TTC549 (cell line): Measurements from ENCODE around the gene VCL.
"Not testable (repeated sequence)": the region's sequence is repeated elsewhere in the genome, so short reads cannot be mapped to it uniquely, and the experiment has no call there.

ENCODE experiments used
- FAIRE-seq: peaks from 2 replicates; lab custom pipeline; 2012; peaks lifted over from hg19 to GRCh38; lab: Jason Lieb, UNC

The VCL gene

DNA sequence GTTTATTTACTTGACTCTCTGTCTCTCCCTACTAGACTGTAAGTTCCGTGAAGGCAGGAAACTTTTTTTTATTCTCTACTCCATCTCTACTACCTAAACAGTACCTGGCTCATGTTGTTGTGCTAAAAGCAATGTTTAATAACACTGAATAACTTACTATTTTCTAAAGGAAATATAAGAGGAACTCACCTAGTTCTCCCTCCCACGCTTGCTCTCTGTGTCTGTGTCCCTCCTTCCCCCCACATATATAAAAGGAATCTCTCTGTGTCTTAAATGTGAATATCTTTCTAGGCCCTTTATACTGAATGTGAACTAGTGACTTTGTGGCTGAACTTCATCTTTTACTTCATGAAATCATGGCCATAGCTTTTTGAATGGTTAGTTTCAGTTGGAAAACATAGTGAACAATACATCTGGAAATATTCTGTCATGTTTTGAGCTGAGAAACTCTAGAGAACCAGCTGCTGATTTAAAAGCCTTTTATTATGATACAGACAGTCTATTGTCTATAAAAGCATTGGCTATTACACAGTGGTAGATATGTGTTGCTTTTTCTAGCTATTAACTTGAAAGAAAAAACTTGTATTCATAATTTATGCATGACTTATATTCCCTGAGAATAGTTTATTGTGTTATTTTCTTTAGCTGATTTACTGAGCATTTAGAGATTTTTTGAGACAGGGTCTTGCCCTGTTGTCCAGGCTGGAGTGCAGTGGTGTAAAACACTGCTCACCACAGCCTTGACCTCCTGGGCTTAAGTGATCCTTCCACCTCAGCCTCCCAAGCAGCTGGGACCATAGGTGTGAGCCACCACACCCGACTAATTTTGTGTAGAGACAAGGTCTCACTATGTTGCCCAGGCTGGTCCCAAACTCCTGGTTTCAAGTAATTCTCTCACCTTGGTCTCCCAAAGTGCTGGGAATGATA lies 42.5 kb downstream of the VCL start:
- FAIRE-seq = no peak

DNA sequence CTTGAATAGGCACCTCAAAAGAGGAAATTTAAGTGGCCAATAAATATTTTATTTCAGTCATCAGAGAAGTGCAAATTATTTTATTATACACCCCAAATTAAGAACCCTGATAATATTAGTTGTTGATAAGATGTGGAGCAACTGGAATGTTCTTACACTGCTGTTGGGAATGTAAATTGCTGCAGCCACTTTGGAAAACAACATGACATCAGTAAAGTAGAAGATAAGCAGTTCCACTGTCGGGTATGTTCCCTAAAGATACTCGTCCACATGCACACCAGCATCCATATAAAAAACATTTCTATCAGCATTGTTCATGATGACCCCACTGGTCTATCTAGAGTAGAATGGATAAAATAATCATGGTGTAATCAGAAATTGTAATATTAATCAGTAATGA lies 46.5 kb downstream of the VCL start:
- no peak for FAIRE-seq

DNA sequence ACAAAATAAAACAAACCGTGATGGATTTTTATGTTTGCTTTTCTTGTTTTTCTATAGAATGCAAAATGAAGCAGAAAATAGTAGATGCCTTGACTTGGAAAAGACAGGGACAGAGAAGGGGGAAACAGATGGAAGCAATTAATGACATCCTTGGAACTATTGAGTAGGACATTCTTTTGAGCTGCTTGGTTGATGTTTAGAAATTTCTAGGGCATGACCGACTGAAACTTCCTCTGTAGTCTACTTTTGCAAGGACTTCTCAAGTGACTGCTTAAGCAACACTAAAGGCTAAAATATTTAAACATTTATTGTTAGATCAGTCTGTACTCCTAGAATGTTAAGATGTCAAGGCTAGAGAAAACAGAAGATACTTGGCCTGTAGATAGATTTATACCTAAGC lies 49.4 kb downstream of the VCL start:
- FAIRE-seq = no peak

DNA sequence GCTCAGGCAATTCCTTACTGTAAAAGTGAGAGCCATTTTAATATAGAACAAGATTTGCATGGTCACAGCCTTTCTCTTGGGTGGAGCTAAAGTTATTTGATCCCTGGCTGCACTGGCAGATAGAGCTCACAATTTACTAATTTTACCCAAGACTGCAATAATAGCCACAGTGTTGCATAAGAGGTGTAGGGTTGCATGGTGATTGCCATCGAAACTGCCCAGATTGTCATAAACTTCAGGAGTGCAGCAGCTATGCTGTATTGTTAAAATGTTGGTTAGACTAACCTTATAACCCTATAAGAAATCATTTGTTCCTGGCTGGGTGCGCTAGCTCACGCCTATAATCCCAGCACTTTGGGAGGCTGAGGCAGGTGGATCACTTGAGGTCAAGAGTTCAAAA lies 50.0 kb downstream of the VCL start:
- FAIRE-seq = no peak

DNA sequence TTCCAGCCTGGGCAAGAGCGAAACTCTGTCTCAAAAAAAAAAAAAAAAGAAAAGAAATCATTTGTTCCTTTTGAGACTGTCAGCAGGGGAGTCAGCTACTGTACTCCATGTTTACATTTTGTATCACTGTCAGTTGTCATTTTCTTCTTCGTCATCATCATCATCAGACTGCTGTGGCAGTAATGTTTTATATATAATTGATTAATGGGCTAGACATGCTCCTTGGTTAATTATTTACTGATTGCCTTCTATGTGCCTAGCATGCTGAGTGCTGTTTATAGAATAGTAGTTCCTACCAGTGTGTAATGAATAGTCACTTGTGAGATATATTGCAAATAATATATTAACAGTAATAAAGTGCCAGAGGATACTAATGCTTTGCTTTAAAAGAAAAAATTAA lies 50.5 kb downstream of the VCL start:
- FAIRE-seq = no peak

DNA sequence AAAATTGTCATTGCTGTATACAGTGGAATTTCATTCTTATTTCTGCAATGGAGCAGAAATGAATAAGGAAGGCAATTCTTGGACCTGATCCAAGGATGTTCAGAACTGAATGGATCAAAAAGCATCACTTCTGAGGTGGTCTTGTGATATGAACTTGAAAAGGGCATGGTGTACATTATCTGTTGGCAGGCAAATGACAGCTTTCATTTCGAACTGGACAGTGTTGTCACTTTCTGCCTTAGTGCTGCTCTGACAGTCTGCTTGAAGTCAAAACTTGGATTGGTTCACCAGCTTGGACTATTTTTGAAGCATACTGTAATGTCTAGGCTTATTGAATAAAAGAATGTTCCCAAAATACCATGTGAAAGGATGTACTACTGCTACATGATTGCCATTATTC lies 52.0 kb downstream of the VCL start:
- no peak for FAIRE-seq

DNA sequence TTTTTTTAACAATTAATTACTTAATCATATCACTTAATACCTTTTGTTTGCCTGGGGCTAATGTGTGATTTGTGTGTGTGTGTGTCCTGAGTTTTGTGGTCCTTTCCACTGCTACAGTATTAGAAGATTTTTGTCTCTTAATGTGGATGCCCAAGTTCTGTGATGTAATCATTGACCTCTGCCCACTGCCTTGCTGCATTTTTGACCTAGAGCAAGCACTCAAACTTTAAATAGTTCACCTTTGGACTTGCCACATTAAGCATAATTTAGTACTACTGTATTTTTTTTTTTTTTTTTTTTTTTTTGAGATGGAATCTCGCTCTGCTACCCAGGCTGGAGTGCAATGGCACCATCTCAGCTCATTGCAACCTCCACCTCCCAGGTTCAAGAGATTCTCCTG lies 52.7 kb downstream of the VCL start:
- no peak for FAIRE-seq

DNA sequence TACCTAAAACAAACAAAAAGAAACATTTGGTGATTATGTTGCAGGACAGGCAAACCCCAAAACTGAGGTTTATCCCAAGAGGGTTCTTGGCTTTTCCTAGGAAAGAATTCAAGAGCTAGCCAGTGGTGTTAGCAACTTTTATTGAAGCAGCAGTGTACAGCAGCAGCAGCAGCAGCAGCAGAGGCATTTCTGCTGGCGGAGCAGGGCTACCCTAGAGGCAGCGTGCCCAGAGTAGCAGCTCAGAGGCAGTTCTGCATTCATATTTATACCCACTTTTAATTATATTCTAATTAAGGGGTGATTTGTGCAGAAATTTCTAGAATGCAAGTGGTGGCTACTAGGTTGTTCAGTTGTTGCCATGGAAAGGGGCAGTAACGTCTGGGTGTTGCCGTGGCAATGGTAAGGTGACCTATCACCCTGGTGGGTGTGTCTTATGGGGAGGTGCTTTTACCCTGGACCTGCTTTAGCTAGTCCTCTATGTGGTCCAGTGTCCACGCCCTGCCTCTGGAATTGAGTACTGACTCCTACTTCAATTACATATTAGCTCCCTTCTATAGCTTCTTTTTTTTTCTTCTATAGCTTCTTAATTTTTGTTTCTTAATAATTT lies 53.9 kb downstream of the VCL start:
- FAIRE-seq = no peak

DNA sequence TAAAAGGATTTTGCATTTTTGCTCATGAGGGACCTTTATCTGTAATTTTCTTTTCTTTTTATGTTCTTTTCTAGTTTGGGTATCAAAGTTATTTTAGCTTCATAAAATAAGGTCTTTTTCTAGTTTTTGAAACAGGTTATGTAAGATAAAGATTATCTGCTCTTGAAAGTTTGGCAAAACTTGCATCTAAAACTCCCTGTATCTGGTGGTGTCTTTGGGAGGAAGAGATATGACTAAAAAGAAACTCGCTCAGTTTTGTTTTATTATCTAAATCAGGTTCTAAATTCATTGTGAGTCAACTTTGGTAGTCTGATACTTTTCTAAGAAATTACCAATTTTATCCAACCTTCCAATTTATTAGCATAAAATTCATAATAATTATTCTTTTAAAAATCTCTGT lies 55.1 kb downstream of the VCL start:
- FAIRE-seq = no peak

DNA sequence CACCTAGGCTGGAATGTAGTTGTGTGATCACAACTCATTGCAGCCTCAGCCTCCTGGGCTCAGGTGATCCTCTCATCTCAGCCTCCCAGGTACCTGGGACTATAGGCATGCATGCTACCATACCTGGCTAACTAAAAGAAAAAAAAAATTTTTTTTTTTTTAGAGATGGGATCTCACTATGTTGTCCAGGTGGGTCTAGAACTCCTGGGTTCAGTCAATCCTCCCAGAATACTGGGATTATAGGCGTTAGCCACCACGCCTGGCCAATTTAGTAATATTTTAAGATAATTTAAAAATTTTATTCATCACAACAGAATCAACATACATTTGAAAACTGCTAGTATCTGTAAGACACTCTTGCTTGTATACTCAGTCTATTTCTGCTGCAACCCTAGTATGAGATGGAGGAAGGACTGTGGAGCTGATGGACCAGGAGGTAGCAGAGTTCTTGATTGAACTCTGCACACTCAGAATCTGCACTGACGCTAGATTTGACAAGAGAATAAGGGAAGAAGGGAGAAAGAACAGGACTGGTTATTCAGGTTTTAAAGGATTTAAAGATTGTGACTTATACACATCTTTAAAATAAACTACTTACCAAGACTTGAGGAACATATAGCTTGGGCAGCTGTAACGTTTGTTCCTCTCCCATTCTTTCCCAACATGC lies 57.6 kb downstream of the VCL start:
- FAIRE-seq = no peak

DNA sequence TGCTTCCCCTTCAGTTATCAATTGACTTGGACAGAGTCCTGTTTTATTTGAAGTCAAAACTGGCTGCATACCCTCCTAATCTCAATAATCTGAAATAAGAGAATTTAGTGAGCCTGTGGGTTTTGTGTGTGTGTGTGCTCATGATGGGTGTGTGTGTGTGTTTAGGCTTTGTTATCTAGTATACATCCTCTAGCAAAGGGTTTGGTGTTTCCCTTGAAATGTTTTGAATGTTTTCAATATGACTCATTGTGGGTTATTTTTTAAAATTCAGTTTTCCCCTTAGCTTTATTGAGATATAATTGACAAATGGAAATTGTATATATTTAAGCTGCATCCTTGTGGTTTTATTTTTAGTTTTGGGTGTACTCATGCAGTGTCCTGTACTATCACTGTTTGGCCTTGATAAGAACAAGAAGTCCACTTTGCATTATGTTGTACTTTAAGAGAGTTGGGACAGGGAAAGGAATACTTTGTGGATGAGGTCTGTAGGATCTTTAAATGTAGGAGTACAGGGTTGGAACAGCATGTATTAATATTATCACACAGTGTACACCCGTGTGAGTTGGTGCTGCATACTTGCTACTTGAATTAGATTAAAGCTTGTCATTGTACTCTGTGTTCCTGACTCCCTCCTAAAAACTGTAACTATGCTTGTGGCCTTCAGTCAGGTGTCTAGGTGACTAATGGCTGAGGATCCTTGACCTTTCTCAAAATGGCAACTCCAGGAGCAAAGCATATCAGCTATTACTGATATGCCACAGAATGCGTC lies 58.3 kb downstream of the VCL start:
- no peak for FAIRE-seq

DNA sequence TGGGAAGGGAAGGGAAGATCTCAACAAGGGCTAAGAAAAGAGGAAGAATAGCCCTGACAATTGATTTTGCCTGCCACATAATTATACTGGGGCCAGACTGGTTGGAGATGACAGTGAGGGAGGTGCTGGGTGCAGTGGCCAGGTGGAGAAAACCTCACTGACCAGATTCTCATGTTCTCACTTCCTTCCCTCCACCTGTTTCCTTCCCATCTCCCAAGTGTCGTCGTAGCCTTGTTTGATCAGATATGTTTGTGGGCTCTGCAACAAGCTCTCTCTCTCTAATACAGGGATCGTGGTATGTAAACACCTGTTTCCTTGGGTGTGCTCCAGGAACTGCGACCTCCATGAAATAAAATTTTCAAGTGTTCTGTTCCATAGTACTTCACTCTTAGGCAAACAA lies 60.2 kb downstream of the VCL start:
- no peak for FAIRE-seq

DNA sequence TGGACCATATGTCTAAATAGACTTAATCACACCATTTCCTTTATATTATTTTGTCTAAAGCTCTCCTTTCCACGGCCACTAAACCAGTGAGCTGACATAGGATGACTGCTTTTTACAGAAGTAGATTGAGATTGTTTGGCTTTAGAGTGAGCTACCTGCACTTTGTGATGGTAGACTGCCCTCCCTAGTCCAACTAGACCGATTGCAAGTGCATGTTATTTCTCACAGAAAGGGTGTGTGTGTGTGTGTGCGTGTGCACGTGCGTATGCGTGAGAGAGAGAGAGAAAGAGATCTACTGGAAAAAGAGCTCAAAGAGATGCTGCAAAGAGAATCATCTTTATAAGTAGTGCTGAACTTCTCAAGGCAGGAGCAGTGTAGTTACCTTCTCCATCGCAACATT lies 60.7 kb downstream of the VCL start:
- no peak for FAIRE-seq

DNA sequence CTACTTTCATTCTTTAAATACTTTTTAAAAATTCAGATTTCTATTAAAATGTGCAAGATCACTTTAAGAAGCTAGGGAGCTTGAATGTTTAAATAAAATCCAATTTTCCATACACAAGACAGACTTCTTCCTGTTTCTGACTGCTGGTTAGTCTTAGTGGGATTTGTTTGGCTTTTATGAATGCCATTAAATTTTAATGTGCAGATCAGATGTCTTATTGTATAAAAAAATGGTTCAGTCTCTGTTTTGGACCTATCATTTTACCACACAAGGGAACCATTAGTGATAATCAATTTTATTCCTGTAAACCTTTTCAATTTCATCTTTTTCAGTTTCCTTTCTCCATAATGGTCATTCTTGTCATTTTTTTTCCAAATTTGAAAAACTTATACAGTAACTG lies 63.2 kb downstream of the VCL start:
- no peak for FAIRE-seq

DNA sequence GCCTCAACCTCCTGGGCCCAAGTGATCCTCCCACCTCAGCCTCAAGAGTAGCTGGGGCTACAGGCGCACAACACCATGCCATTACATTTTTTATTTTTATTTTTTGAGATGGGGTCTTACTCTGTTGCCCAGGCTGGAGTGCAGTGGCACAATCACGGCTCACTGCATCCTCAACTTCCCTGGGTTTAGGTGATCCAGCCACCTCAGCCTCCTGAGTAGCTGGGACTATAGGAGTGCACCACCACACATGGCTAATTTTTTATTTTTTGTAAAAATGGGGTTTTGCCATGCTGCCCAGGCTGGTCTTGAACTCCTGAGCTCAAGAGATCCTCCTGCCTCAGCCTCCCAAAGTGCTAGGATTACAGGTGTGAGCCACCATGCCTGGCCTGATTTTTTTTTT lies 64.1 kb downstream of the VCL start:
- not testable (repeated sequence) for FAIRE-seq

DNA sequence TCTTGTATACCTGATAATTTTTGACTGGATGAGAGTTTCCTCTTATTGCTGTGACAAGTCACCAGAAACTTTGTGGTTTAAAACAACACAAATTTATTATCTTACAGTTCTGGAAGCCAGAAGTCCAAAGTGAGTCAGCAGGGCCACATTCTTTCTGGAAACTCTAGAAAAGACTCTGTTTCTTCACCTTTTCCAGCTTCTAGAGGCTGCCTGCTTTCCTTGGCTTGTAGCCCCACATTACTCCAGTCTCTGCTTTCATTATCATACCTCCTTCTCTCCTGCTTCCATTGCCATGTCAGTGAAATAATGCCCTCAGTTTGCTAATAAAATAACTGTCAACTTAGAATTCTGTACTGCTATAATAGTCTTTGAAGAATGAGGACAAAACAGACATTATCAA lies 65.3 kb downstream of the VCL start:
- FAIRE-seq = no peak

DNA sequence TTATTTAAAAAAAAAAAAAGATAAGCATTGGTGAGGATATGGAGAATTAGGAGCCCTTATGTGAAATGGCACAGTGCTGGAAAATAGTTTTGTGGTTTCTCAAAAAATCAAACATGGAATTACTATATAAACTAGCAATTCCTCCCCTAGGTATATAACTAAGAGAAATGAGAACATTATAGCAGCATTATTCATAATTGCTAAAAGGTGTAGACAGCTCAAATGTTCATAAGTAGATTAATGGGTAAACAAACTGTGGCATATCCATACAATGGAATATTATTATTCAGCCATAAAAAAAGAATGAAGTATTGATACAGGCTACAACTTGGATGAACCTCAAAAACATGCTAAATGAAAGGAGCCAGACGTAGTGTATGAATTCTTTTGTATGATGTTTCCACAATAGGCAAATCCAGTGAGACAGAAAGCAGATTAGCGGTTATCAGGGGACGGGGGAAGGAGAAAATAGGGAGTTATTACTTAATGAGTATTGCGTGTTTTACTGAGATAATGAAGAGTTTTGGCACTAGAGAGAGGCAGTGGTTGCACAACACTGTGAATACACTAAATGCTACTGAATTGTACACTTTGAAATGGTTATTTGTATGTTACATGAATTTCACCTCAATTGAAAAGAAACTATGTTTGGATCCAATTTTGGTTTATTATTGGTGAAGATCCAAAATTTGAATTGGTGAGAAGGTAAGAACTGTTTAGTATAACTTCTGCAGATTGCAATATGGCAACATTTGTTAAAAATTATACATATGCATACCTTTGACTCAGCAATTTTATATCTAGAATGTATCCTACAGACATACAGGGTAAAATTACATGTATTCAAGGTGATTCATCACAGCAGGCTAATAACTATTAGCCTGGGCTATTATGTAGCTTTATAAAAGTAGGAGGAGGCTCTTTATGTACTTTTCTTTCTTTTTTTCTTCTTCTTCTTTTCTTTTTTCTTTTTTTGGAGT lies 69.7 kb downstream of the VCL start:
- FAIRE-seq = no peak

DNA sequence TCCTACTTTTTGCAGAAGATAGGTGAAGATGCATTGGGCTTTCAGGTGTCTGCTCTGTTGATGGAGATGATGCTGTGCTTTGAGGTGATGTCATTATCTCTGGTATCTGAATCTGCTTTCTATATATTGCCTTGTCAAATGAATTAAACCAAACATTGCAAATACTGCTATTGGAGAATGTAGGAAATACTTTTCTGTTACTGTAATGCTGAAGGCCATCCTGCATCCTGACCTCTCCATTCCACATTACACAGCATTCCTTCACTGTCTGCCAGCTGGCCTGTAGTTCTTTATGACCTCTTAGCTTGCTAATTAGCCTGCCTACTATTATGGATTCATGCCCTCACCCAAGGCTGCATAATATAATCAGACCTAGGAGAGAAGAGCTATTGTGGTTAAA lies 73.2 kb downstream of the VCL start:
- no peak for FAIRE-seq

DNA sequence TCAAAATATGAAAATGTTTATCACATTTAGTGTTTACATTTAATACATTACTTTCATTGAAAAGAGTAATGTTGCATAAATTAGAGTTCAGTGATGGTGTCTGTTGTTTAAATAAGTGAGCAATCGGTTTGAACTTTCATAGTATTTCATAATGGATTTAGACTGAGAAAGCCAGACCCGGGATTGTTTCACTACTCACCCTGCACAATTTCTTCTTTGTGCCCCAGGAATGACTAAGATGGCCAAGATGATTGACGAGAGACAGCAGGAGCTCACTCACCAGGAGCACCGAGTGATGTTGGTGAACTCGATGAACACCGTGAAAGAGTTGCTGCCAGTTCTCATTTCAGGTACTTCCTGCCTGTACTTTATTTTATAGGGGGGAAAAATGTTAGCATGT lies 74.6 kb downstream of the VCL start:
- FAIRE-seq = no peak

DNA sequence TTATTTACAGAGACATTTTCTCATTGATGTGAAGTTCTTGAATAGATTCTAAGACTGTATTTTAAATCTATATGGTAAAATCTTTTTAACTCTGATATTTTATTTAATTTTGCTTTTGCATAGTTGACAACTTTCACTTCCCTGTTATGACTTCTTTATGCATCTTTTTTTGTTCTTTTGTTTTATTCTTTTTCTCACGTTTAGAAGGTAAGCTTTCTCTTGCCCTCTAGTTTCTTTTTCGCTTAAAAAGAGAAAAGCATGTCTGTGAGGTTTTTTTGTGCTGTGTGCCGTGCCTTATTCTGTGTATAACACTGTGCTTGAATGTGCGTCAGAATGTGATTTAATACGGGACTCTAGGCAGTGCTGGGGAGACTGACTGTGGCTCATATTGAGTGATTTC lies 78.0 kb downstream of the VCL start:
- no peak for FAIRE-seq

DNA sequence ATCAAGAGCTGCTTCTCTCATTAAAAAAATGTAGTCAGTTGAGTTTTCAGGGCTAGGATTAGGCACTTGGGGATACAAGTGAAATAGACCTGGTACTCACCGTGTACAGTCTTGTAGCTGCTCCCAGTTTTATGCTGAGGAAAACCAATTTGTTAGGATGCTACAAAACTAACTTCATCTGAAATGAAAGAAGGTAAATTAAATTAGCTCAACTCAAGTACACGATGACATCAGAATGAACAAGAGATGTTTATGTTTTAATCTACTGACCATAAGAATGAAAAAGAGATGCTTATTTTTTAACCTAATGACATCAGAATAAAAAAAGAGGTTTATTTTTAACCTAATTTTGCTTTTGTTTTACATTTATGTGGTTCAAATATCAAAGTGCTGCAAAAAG lies 79.0 kb downstream of the VCL start:
- no peak for FAIRE-seq

DNA sequence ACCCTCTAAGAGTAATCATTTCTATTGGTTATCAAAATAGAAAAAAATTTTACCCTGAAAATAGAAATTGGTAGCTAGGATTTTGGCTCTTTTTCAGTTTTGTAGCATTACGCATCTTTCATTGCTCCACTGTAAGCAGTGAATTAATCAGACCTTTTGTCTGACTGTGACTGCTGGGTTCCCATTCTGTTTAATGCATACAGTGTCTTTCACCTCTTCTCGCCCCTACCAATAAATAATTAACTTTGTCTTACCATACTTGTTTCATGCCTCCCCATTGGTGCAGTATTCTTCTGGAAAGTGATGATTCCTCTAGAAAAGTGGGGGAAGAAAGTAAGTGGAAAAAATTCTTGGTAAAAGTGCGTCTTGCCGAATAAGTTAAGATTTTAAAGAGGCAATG lies 79.5 kb downstream of the VCL start:
- no peak for FAIRE-seq
